H1 (cell line): ENCODE data around the gene GALNT15. TPM values are rescaled to one million over a fixed set of nuclear protein-coding genes. Genes with fewer than 3 reads are reported as not detected.

Source experiments
- CTCF ChIA-PET: fragments of 300-600 bp; sonication (Branson Sonifier 250); formaldehyde crosslinking; loops from one replicate; lab custom pipeline; 2021; ENCODE audit not compliant: partially characterized antibody; lab: Charles Lee
- POLR2A ChIA-PET: fragments of 300-600 bp; sonication (Branson Sonifier 250); formaldehyde crosslinking; loops from one replicate; lab custom pipeline; 2021; ENCODE audit warnings: inconsistent platforms; ENCODE audit not compliant: partially characterized antibody; lab: Charles Lee
- DNase-seq, 2 experiments: peaks; one replicate each; pipeline versions ENCODE4 v3.0.0 to v3.0.0-alpha.2; 2010 to 2022; ENCODE audit warnings: low spot score in 2 of 2, low read depth in 1 of 2, mixed read lengths in 1 of 2
- FAIRE-seq: peaks from 2 replicates; lab custom pipeline; 2011; peaks lifted over from hg19 to GRCh38; lab: Jason Lieb, UNC
- H2AFZ ChIP-seq: 2 replicates; pipeline ENCODE4 v1.8.1; 2012; ENCODE audit warnings: low read length, inconsistent platforms
- H2AK5ac ChIP-seq: 2 replicates; pipeline ENCODE4 v1.6.1; 2013; ENCODE audit warnings: low read depth, low read length
- H2BK120ac ChIP-seq: replicated peaks from 2 replicates; pipeline ENCODE3; 2013; ENCODE audit warnings: low read depth, low read length, inconsistent platforms
- H2BK12ac ChIP-seq: 2 replicates; pipeline ENCODE4 v1.6.1; 2013; ENCODE audit warnings: low read depth, low read length
- H2BK15ac ChIP-seq: 2 replicates; pipeline ENCODE4 v1.6.1; 2013; ENCODE audit warnings: low read length
- H2BK20ac ChIP-seq: 2 replicates; pipeline ENCODE4 v1.6.1; 2013; ENCODE audit warnings: low read length
- H2BK5ac ChIP-seq: 2 replicates; pipeline ENCODE4 v1.6.1; 2013; ENCODE audit warnings: low read depth, low read length
- H3K14ac ChIP-seq: 2 replicates; pipeline ENCODE4 v1.6.1; 2013; ENCODE audit warnings: inconsistent platforms; ENCODE audit not compliant: insufficient read length
- H3K18ac ChIP-seq: 2 replicates; pipeline ENCODE4 v1.6.1; 2013; ENCODE audit warnings: low read length; ENCODE audit errors: extremely low read depth
- H3K23ac ChIP-seq: 2 replicates; pipeline ENCODE4 v1.6.1; 2013; ENCODE audit warnings: inconsistent platforms; ENCODE audit not compliant: insufficient read length
- H3K23me2 ChIP-seq: 2 replicates; pipeline ENCODE4 v1.6.1; 2013; ENCODE audit warnings: low read depth, low read length
- H3K27ac ChIP-seq: 2 replicates; pipeline ENCODE4 v1.6.1; 2011; ENCODE audit warnings: low read depth, low read length, inconsistent platforms
- H3K27me3 ChIP-seq, 4 experiments: replicated peaks in 1 of 4; 1 replicate in 1 of 4; 2 replicates in 3 of 4; pipeline versions ENCODE4 v1.6.1 to v1.8.1; 2011 to 2013; ENCODE audit warnings: low read length in 3 of 4, mild to moderate bottlenecking in 3 of 4, inconsistent platforms in 2 of 4, mixed read lengths in 2 of 4, moderate library complexity in 1 of 4; ENCODE audit not compliant: control insufficient read depth in 3 of 4, insufficient read depth in 3 of 4; ENCODE audit errors: extremely low read depth in 1 of 4
- H3K36me3 ChIP-seq, 4 experiments: 2 replicates each; pipeline versions ENCODE4 v1.6.1 to v1.8.1; 2011 to 2013; ENCODE audit warnings: mild to moderate bottlenecking in 4 of 4, low read length in 3 of 4, moderate library complexity in 2 of 4, control low read depth in 1 of 4, inconsistent platforms in 1 of 4; ENCODE audit not compliant: insufficient read depth in 4 of 4, control insufficient read depth in 2 of 4
- H3K4ac ChIP-seq: replicated peaks from 2 replicates; pipeline ENCODE3; 2013; ENCODE audit warnings: low read length, low read depth, mixed read lengths, inconsistent platforms; ENCODE audit not compliant: insufficient read length
- H3K4me1 ChIP-seq, 4 experiments: replicated peaks in 1 of 4; 1 replicate in 1 of 4; 2 replicates in 3 of 4; pipeline versions ENCODE4 v1.6.1 to v1.8.1; 2011 to 2013; ENCODE audit warnings: low read length in 3 of 4, inconsistent platforms in 2 of 4, mixed read lengths in 1 of 4; ENCODE audit not compliant: insufficient read depth in 4 of 4, control insufficient read depth in 3 of 4
- H3K4me2 ChIP-seq, 2 experiments: 2 replicates each; pipeline versions ENCODE4 v1.6.1 to v1.8.1; 2011 to 2013; ENCODE audit warnings: low read depth in 2 of 2, low read length in 2 of 2, control low read depth in 1 of 2, inconsistent platforms in 1 of 2, mild to moderate bottlenecking in 1 of 2; ENCODE audit not compliant: insufficient read depth in 1 of 2
- H3K4me3 ChIP-seq, 4 experiments: fragments of 200-600, 300-600 bp in 1 of 4; sonication (generic), shearing (Covaris generic), sonication (Bioruptor Twin) in 1 of 4; 2 replicates each; pipeline versions ENCODE4 v1.5.1 to v1.8.1; 2011 to 2016; ENCODE audit warnings: low read length in 4 of 4, low read depth in 3 of 4, control low read depth in 2 of 4, inconsistent platforms in 2 of 4, mild to moderate bottlenecking in 2 of 4, mixed read lengths in 1 of 4, moderate library complexity in 1 of 4; ENCODE audit not compliant: insufficient read depth in 2 of 4; ENCODE audit errors: extremely low read depth in 1 of 4
- H3K56ac ChIP-seq: replicated peaks from 2 replicates; pipeline ENCODE3; 2013; ENCODE audit warnings: low read depth, mild to moderate bottlenecking, mixed read lengths, low read length, inconsistent platforms; ENCODE audit not compliant: insufficient read length
- H3K79me1 ChIP-seq: 2 replicates; pipeline ENCODE4 v1.6.1; 2013; ENCODE audit warnings: low read depth, low read length, control low read depth
- H3K79me2 ChIP-seq, 2 experiments: 2 replicates each; pipeline versions ENCODE4 v1.6.1 to v1.8.1; 2012 to 2013; ENCODE audit warnings: low read length in 2 of 2, mild to moderate bottlenecking in 2 of 2, inconsistent platforms in 1 of 2; ENCODE audit not compliant: insufficient read depth in 2 of 2, control insufficient read depth in 1 of 2
- H3K9ac ChIP-seq, 4 experiments: replicated peaks in 1 of 4; 1 replicate in 1 of 4; 2 replicates in 3 of 4; pipeline versions ENCODE4 v1.6.1 to v1.8.1; 2011 to 2013; ENCODE audit warnings: low read depth in 3 of 4, low read length in 3 of 4, control low read depth in 2 of 4, mild to moderate bottlenecking in 2 of 4, moderate library complexity in 2 of 4, inconsistent platforms in 1 of 4; ENCODE audit errors: extremely low read depth in 1 of 4
- H3K9me3 ChIP-seq, 2 experiments: 2 replicates each; pipeline versions ENCODE4 v1.6.1 to v1.8.1; 2012 to 2013; ENCODE audit warnings: mild to moderate bottlenecking in 2 of 2, moderate library complexity in 2 of 2, control low read depth in 1 of 2, inconsistent platforms in 1 of 2, low read depth in 1 of 2, low read length in 1 of 2, mixed read lengths in 1 of 2; ENCODE audit not compliant: insufficient read depth in 2 of 2
- H4K20me1 ChIP-seq, 2 experiments: replicated peaks in 1 of 2; 2 replicates each; pipeline versions ENCODE3 to v1.8.1; 2011 to 2013; ENCODE audit warnings: inconsistent platforms in 2 of 2, low read length in 2 of 2, mild to moderate bottlenecking in 1 of 2; ENCODE audit not compliant: insufficient read depth in 2 of 2, control insufficient read depth in 1 of 2
- H4K5ac ChIP-seq: 2 replicates; pipeline ENCODE4 v1.6.1; 2013; ENCODE audit warnings: low read length, low read depth, mixed read lengths, inconsistent platforms; ENCODE audit not compliant: insufficient read length
- H4K8ac ChIP-seq: 2 replicates; pipeline ENCODE4 v1.8.0; 2013; ENCODE audit warnings: mild to moderate bottlenecking, moderate library complexity, low read length, inconsistent platforms; ENCODE audit not compliant: insufficient read depth; ENCODE audit errors: extremely low read depth
- H4K91ac ChIP-seq: replicated peaks from 2 replicates; pipeline ENCODE3; 2013; ENCODE audit warnings: low read length, mixed read lengths, inconsistent platforms; ENCODE audit not compliant: insufficient read length
- ASH2L ChIP-seq: fragments of 200-600, 300-600 bp; sonication (generic); IDR thresholded peaks from one replicate; pipeline ENCODE4 v1.7.1; 2017; ENCODE audit warnings: low read length
- BCL11A ChIP-seq, 2 experiments: IDR thresholded peaks; one replicate each; pipeline ENCODE4 v1.6.1; 2011; ENCODE audit warnings: low read depth in 2 of 2, low read length in 2 of 2, mild to moderate bottlenecking in 2 of 2
- BRCA1 ChIP-seq: IDR thresholded peaks from 2 replicates; pipeline ENCODE4 v1.6.1; 2012; ENCODE audit warnings: low read depth, low read length, improper control_type of control experiment
- CHD2 ChIP-seq: IDR thresholded peaks from 2 replicates; pipeline ENCODE4 v1.6.1; 2012; ENCODE audit warnings: low read length, improper control_type of control experiment
- GTF2F1 ChIP-seq: IDR thresholded peaks from 2 replicates; pipeline ENCODE4 v1.6.1; 2012; ENCODE audit warnings: low read depth, low read length, improper control_type of control experiment, borderline replicate concordance
- PHF8 ChIP-seq: fragments of 200-600 bp; sonication (generic); conservative IDR thresholded peaks from 2 replicates; pipeline ENCODE4 v1.7.1; 2012; ENCODE audit warnings: low read depth, mild to moderate bottlenecking, inconsistent platforms, low read length, moderate library complexity
- POLR2AphosphoS5 ChIP-seq: IDR thresholded peaks from 2 replicates; pipeline ENCODE4 v1.6.1; 2011; ENCODE audit warnings: low read depth, low read length
- POU5F1 ChIP-seq: IDR thresholded peaks from 2 replicates; pipeline ENCODE4 v1.6.1; 2011; ENCODE audit warnings: low read depth, mild to moderate bottlenecking, low read length, moderate library complexity
- RAD21 ChIP-seq, 2 experiments: IDR thresholded peaks in 1 of 2; conservative IDR thresholded peaks in 1 of 2; 2 replicates each; pipeline ENCODE4 v1.6.1; 2011; ENCODE audit warnings: low read depth in 2 of 2, low read length in 2 of 2, improper control_type of control experiment in 1 of 2, inconsistent platforms in 1 of 2, mild to moderate bottlenecking in 1 of 2, moderate library complexity in 1 of 2
- RXRA ChIP-seq: IDR thresholded peaks from 2 replicates; pipeline ENCODE4 v1.6.1; 2011; ENCODE audit warnings: low read depth, mild to moderate bottlenecking, low read length, moderate library complexity; ENCODE audit not compliant: insufficient read depth
- polyA plus RNA-seq, 7 experiments: library from polyadenylated mRNA; depleted of rRNA in 3 of 7; stranded (reverse) in 5 of 7; unstranded in 2 of 7; fragments of >200 nt in 5 of 7; fragments of 200-250 nt in 2 of 7; gene quantifications; 1 replicate in 5 of 7; 2 replicates in 1 of 7; 4 replicates in 1 of 7; pipeline versions ENCODE4 v1.2.1 to v1.2.3, GENCODE V29; 2011 to 2013; ENCODE audit warnings: missing spikeins in 2 of 7, mixed read lengths in 2 of 7
- total RNA-seq: library from RNA; stranded (reverse); fragmentation: NEBNext Ultra II Directional; extraction: Animal tissue kit (Norgen Biotek cat#: 25700); gene quantifications from 2 replicates; pipeline ENCODE4 v1.2.1, GENCODE V29; 2021
- TF ChIP-seq, protein P1 (sequence below): IDR thresholded peaks from 2 replicates; pipeline ENCODE4 v1.6.1; 2012; ENCODE audit warnings: inconsistent platforms

The GALNT15 gene
- total and polyA plus RNA-seq, 2 of the 8 experiments (the other 6 are each of a cell fraction or from before 2014, with no cell fraction given), result 0.02 TPM; not detected in 1

DNA sequence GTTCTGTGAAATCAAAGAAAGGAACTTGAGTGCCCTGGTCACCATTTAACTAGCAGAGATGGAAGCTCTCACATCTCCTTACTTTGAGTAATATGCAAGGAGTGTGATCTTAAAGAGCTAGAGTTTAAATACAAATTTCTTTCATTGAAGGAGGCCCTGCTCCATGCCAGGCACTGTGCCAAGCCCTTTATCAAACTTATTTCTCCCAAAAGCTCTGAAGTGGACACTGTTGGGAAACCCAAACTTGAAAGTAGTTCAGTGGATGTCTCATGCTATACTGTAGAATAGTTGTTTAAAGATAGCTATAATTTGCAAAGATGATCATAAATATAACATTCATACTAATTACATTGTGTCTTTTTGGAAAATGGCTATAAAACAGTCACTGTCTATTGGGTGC lies 17.1 kb downstream of the GALNT15 start:
- Histone ChIP-seq H3K9ac (no peak overlapping the region), H3K79me2 (no peaks in the 10 kb centered on the region), H3K4me2 (no peak overlapping the region), H2BK5ac (no peak overlapping the region), H3K9me3 (no peaks in the 10 kb centered on the region), H2BK120ac (no peak overlapping the region), H2BK20ac (no peak overlapping the region), H4K5ac (no peak overlapping the region), H3K23me2 (no peaks in the 10 kb centered on the region), H3K23ac (no peak overlapping the region), H3K27ac (no peak overlapping the region), H4K20me1 (no peaks in the 10 kb centered on the region), H2BK12ac (no peak overlapping the region), H3K4me3 (no peak overlapping the region), H3K27me3 (no peaks in the 10 kb centered on the region; a peak in 1 of 7 replicates), H3K4ac (no peak overlapping the region), H2AFZ (no peak overlapping the region), H3K4me1 (no peaks in the 10 kb centered on the region), H3K18ac (no peak overlapping the region), H2BK15ac (no peak overlapping the region), H2AK5ac (no peak overlapping the region), H4K8ac (no peak overlapping the region)
- ChIA-PET CTCF (interaction anchor here (1.7 to 4.4 kb wide), 3 partner anchors 11 to 16 kb away, joined by 5 to 24 read pairs (median 13); partner anchors contain the start of gene GALNT15), POLR2A (no interaction called here)
- FAIRE-seq, result no peak
- DNase-seq, result no peak
- TF ChIP-seq BRCA1 (no peak), CHD2 (no peak), ASH2L (no peak), POLR2AphosphoS5 (no peak), RAD21 (IDR thresholded peaks at IDR 0.05 in 1 of 2, conservative IDR thresholded peaks at IDR 0.05 in 1 of 2; ENCODE audit: low read depth in 2 of 2, low read length in 2 of 2) (no peak), POU5F1 (no peak), RXRA (no peak), PHF8 (no peak), BCL11A (IDR thresholded peaks at IDR 0.05; ENCODE audit: low read depth in 2 of 2, low read length in 2 of 2) (no peak), GTF2F1 (no peak)
- TF ChIP-seq, protein P1, sequence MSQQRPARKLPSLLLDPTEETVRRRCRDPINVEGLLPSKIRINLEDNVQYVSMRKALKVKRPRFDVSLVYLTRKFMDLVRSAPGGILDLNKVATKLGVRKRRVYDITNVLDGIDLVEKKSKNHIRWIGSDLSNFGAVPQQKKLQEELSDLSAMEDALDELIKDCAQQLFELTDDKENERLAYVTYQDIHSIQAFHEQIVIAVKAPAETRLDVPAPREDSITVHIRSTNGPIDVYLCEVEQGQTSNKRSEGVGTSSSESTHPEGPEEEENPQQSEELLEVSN, result no peak
- TF ChIP-seq, all 59 proteins: peak for 0
- Histone ChIP-seq H3K79me1 (no peaks in the 10 kb centered on the region), H3K14ac (no peak overlapping the region), H4K91ac (no peak overlapping the region), H3K36me3 (no peaks in the 10 kb centered on the region), H3K56ac (no peak overlapping the region)
